ENCODE data around the gene NME7.
"Not testable (repeated sequence)": the region's sequence is repeated elsewhere in the genome, so short reads cannot be mapped to it uniquely, and the experiment has no call there.

Gene NME7

GRCh38 chr1:169179431-169179830 is 188.2 kb downstream of the NME7 start:
- H3K27ac Mint-ChIP-seq; H3K27me3 Mint-ChIP-seq; ATAC-seq (replicated peaks); H3K4me1 Mint-ChIP-seq (ENCODE audit: low read depth in 2 of 2); H3K9me3 Mint-ChIP-seq; H3K4me3 Mint-ChIP-seq; DNase-seq; H3K36me3 Mint-ChIP-seq (ENCODE audit: insufficient read depth): not testable (repeated sequence)

GRCh38 chr1:169175461-169175860 is 192.1 kb downstream of the NME7 start:
- no peak for DNase-seq
- no peaks in the 10 kb centered on the region for H3K27me3 Mint-ChIP-seq
- H3K27ac Mint-ChIP-seq: no peak overlapping the region

GRCh38 chr1:169163059-169163458 is 204.5 kb downstream of the NME7 start:
- no peak overlapping the region for H3K4me3 Mint-ChIP-seq
- no peak for ATAC-seq (replicated peaks)
- no peaks in the 10 kb centered on the region for H3K9me3 Mint-ChIP-seq
- H3K36me3 Mint-ChIP-seq (ENCODE audit: insufficient read depth): no peaks in the 10 kb centered on the region
- H3K27me3 Mint-ChIP-seq: no peaks in the 10 kb centered on the region
- DNase-seq: no peak
- H3K4me1 Mint-ChIP-seq (ENCODE audit: low read depth in 2 of 2): no peaks in the 10 kb centered on the region
- H3K27ac Mint-ChIP-seq: no peak overlapping the region

More at GRCh38 chr1:169175461-169175860, 192.1 kb downstream of the NME7 start:
- ATAC-seq (replicated peaks): no peak
- no peaks in the 10 kb centered on the region for H3K4me1 Mint-ChIP-seq (ENCODE audit: low read depth in 2 of 2)
- no peaks in the 10 kb centered on the region for H3K9me3 Mint-ChIP-seq
- H3K36me3 Mint-ChIP-seq (ENCODE audit: insufficient read depth): peaks cover 3% of the 10 kb centered on the region
- no peak overlapping the region for H3K4me3 Mint-ChIP-seq

- Mint-ChIP-seq H3K4me1 (ENCODE audit: low read depth in 2 of 2) (no peaks in the 10 kb centered on the region), H3K9me3 (no peaks in the 10 kb centered on the region), H3K27me3 (no peaks in the 10 kb centered on the region), H3K4me3 (no peak overlapping the region), H3K36me3 (ENCODE audit: insufficient read depth) (no peaks in the 10 kb centered on the region), H3K27ac (no peak overlapping the region)
- DNase-seq (no peak), ATAC-seq (replicated peaks) (no peak)
These were observed 206.0 kb downstream of the NME7 start for GRCh38 chr1:169161496-169162194.

- no peak overlapping the region for H3K4me3 Mint-ChIP-seq
- H3K9me3 Mint-ChIP-seq: no peaks in the 10 kb centered on the region
- DNase-seq (no peak), ATAC-seq (replicated peaks) (no peak)
- H3K27ac Mint-ChIP-seq: no peak overlapping the region
- no peaks in the 10 kb centered on the region for H3K36me3 Mint-ChIP-seq (ENCODE audit: insufficient read depth)
- no peaks in the 10 kb centered on the region for H3K27me3 Mint-ChIP-seq
- no peaks in the 10 kb centered on the region for H3K4me1 Mint-ChIP-seq (ENCODE audit: low read depth in 2 of 2)
These were observed 206.6 kb downstream of the NME7 start for GRCh38 chr1:169160845-169161495.

- no peaks in the 10 kb centered on the region for H3K9me3 Mint-ChIP-seq
- DNase-seq: no peak
- no peak overlapping the region for H3K4me3 Mint-ChIP-seq
- no peak overlapping the region for H3K27ac Mint-ChIP-seq
- H3K4me1 Mint-ChIP-seq (ENCODE audit: low read depth in 2 of 2): no peaks in the 10 kb centered on the region
- peaks cover 4% of the 10 kb centered on the region for H3K36me3 Mint-ChIP-seq (ENCODE audit: insufficient read depth)
- ATAC-seq (replicated peaks): no peak
- H3K27me3 Mint-ChIP-seq: no peaks in the 10 kb centered on the region
These were observed 211.0 kb downstream of the NME7 start for GRCh38 chr1:169156580-169156979.

- H3K27ac Mint-ChIP-seq: no peak overlapping the region
- no peaks in the 10 kb centered on the region for H3K9me3 Mint-ChIP-seq
- H3K4me1 Mint-ChIP-seq (ENCODE audit: low read depth in 2 of 2): no peaks in the 10 kb centered on the region
- H3K4me3 Mint-ChIP-seq: no peak overlapping the region
- H3K27me3 Mint-ChIP-seq: no peaks in the 10 kb centered on the region
- ATAC-seq (replicated peaks) (no peak), DNase-seq (no peak)
- peaks cover 8% of the 10 kb centered on the region for H3K36me3 Mint-ChIP-seq (ENCODE audit: insufficient read depth)
These were observed 211.9 kb downstream of the NME7 start for GRCh38 chr1:169155675-169156074.

GRCh38 chr1:169151338-169151837 is 216.2 kb downstream of the NME7 start:
- H3K27ac Mint-ChIP-seq: no peak overlapping the region
- H3K4me1 Mint-ChIP-seq (ENCODE audit: low read depth in 2 of 2): no peaks in the 10 kb centered on the region
- no peak overlapping the region for H3K4me3 Mint-ChIP-seq
- no peak for ATAC-seq (replicated peaks)
- DNase-seq: no peak
- H3K27me3 Mint-ChIP-seq: no peaks in the 10 kb centered on the region
- H3K36me3 Mint-ChIP-seq (ENCODE audit: insufficient read depth): peaks cover 8% of the 10 kb centered on the region
- no peaks in the 10 kb centered on the region for H3K9me3 Mint-ChIP-seq

- DNase-seq (no peak), ATAC-seq (replicated peaks) (no peak)
- Mint-ChIP-seq H3K9me3 (no peaks in the 10 kb centered on the region), H3K27me3 (no peaks in the 10 kb centered on the region), H3K4me3 (no peak overlapping the region), H3K4me1 (ENCODE audit: low read depth in 2 of 2) (no peaks in the 10 kb centered on the region), H3K36me3 (ENCODE audit: insufficient read depth) (peaks cover 8% of the 10 kb centered on the region), H3K27ac (no peak overlapping the region)
These were observed 216.8 kb downstream of the NME7 start for GRCh38 chr1:169150641-169151337.

- Mint-ChIP-seq H3K4me3 (no peak overlapping the region), H3K27ac (peak overlapping the region in 1 of 2 donors; percentile 62), H3K36me3 (ENCODE audit: insufficient read depth) (peaks cover 8% of the 10 kb centered on the region), H3K4me1 (ENCODE audit: low read depth in 2 of 2) (no peaks in the 10 kb centered on the region), H3K9me3 (no peaks in the 10 kb centered on the region), H3K27me3 (no peaks in the 10 kb centered on the region)
- DNase-seq: no peak
- ATAC-seq (replicated peaks): no peak
These were observed 217.9 kb downstream of the NME7 start for GRCh38 chr1:169149555-169150286.

GRCh38 chr1:169148472-169149252 is 218.9 kb downstream of the NME7 start:
- no peaks in the 10 kb centered on the region for H3K4me1 Mint-ChIP-seq (ENCODE audit: low read depth in 2 of 2)
- H3K36me3 Mint-ChIP-seq (ENCODE audit: insufficient read depth): peaks cover 7% of the 10 kb centered on the region
- no peak overlapping the region for H3K4me3 Mint-ChIP-seq
- no peaks in the 10 kb centered on the region for H3K27me3 Mint-ChIP-seq
- ATAC-seq (replicated peaks): no peak
- H3K27ac Mint-ChIP-seq: no peak overlapping the region
- no peaks in the 10 kb centered on the region for H3K9me3 Mint-ChIP-seq
- no peak for DNase-seq

- Mint-ChIP-seq H3K4me1 (ENCODE audit: low read depth in 2 of 2) (no peaks in the 10 kb centered on the region), H3K4me3 (no peak overlapping the region), H3K27ac (no peak overlapping the region), H3K27me3 (no peaks in the 10 kb centered on the region), H3K9me3 (no peaks in the 10 kb centered on the region), H3K36me3 (ENCODE audit: insufficient read depth) (peaks cover 6% of the 10 kb centered on the region)
- no peak for DNase-seq
- no peak for ATAC-seq (replicated peaks)
These were observed 220.9 kb downstream of the NME7 start for GRCh38 chr1:169146576-169147214.

All from effector memory CD8-positive, alpha-beta T cell (primary cell).